HEK293T (cell line): ENCODE measurements around the gene CAPN13.

Experiments used
- BHLHE40 ChIP-seq: fragments of 450-650 bp; IDR thresholded peaks from 2 replicates; pipeline ENCODE4 v1.6.1; 2016; ENCODE audit warnings: mild to moderate bottlenecking, moderate library complexity, borderline replicate concordance
- FOXA1 ChIP-seq: fragments of 450-650 bp; IDR thresholded peaks from 2 replicates; pipeline ENCODE4 v1.6.1; 2016; ENCODE audit warnings: mild to moderate bottlenecking
- FOXK2 ChIP-seq: fragments of 450-650 bp; IDR thresholded peaks from 2 replicates; pipeline ENCODE4 v1.6.1; 2016; ENCODE audit warnings: mild to moderate bottlenecking
- FOXM1 ChIP-seq: fragments of 450-650 bp; IDR thresholded peaks from 2 replicates; pipeline ENCODE4 v1.6.1; 2017; ENCODE audit warnings: mild to moderate bottlenecking, borderline replicate concordance
- LEF1 ChIP-seq: fragments of 450-650 bp; IDR thresholded peaks from 2 replicates; pipeline ENCODE4 v1.6.1; 2017; ENCODE audit warnings: mild to moderate bottlenecking, borderline replicate concordance
- PKNOX1 ChIP-seq: fragments of 450-650 bp; IDR thresholded peaks from 2 replicates; pipeline ENCODE4 v1.6.1; 2016
- SUZ12 ChIP-seq: fragments of 450-650 bp; IDR thresholded peaks from 2 replicates; pipeline ENCODE4 v1.6.1; 2016; ENCODE audit warnings: mild to moderate bottlenecking
- ZNF384 ChIP-seq: fragments of 450-650 bp; IDR thresholded peaks from 2 replicates; pipeline ENCODE4 v1.6.1; 2016

DNA sequence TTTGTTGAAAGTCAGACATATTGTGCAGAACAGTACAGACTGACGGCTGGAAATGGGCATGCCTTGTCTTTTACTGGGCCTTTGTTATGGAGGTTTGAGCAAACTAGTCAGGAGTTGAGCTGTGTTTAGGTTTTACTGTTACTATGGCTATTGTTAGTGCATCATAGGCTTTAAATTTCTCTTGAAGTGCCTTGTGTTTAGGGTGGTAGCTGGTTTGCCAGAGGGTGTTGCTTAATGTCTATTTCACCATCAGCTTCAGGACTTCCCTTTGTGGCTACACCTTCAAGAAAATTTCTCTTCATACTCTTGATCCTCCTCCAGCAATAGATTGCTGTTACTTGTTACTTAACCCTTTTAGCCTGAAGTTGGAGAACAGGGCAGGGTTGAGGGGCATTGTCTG is 104.6 kb downstream of the CAPN13 start:
- TF ChIP-seq ZNF384 (no peak), BHLHE40 (no peak), LEF1 (no peak), FOXK2 (no peak), FOXA1 (no peak), FOXM1 (no peak), SUZ12 (no peak), PKNOX1 (no peak)
